NCI-H2107 treated with DMSO at 0.1 percent for 48 hours (cell line): ENCODE data around the gene ADCY5.

ENCODE experiments used
- DNase-seq: peaks from one replicate; lab custom pipeline; 2025; ENCODE audit not compliant: unreplicated experiment; lab: John Stamatoyannopoulos, UW

ADCY5 gene

GRCh38 chr3:123372686-123373473 is 76.0 kb downstream of the ADCY5 start:
- DNase-seq, result no peak

DNA sequence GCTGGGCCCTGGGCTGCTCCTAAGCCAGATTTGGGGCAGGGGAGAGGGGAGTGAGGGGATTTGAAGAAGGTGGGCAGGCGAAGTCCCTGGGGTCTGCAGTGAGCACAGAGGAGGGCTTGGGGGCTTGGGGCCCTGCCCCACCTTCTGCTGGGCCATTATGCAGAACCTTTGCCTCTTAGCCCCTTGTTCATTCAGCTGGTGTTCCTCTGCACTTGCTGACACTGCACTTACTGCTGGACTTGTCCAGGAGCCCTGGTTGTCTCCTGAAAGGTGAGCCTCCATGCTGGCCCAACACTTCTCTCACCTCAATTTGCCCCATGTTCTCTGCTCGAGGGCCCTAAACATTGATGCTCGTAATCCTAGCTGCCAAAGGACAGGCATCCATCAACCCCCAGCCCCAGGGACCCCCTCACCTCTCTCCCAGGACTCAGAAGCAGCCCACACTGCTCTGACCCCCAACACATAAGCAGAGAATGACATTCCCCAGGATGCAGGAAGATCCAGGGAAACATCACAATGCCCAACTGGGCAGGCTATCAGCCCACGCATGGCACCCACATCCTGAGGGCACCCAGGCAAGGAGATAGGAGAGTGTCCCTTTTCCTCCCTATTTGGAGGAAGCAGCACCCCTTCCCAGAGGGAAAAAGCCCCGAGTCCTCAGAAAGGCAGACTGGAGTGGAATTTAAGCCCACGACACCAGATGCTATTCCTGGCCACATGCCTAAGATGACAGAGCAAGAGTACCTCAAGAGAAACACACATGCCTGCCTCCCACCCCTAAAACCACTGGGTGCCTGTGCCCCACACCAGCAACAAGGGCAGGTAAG is 76.8 kb downstream of the ADCY5 start:
- DNase-seq, result no peak

DNA sequence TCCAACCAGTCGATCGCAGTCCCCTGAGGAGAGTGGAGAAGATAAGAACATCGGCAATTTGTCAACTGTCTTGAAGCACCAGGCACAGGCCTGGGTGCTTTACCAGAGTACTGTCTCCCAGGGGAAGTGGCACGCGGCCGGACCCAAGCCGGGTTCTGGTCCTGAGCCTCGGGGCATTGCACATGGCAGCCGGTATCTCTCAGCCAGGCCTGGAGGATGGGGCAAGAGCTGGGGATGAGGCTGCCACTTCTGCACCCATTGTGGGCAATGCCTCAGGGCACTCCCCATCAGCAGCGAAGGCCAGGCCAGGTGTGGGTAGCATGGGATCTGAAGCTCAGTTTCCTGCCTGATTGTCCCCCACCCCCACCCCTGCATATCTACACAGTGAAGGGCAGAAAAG is 77.5 kb downstream of the ADCY5 start:
- no peak for DNase-seq

- DNase-seq, result no peak
Measured at GRCh38 chr3:123370819-123371218, 78.1 kb downstream of the ADCY5 start.

DNA sequence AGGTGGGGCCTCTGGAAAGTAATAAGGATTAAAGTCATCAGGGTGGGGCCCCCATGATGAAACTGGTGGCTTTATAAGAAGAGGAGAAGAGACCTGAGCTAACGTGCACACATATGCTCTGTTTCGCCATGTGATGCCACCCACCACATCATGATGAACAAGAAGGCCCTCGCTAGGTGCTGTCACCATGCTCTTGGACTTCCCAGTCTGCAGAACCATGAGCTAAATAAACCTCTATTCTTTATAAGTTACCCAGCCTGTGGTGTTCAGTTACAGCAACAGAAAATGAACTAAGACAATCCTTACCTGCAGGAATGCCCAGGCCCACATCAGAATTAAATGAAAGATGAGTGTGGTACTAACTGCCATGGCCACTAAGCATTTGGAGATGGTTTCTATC is 79.8 kb downstream of the ADCY5 start:
- no peak for DNase-seq

GRCh38 chr3:123367467-123368154 is 81.3 kb downstream of the ADCY5 start:
- no peak for DNase-seq

DNA sequence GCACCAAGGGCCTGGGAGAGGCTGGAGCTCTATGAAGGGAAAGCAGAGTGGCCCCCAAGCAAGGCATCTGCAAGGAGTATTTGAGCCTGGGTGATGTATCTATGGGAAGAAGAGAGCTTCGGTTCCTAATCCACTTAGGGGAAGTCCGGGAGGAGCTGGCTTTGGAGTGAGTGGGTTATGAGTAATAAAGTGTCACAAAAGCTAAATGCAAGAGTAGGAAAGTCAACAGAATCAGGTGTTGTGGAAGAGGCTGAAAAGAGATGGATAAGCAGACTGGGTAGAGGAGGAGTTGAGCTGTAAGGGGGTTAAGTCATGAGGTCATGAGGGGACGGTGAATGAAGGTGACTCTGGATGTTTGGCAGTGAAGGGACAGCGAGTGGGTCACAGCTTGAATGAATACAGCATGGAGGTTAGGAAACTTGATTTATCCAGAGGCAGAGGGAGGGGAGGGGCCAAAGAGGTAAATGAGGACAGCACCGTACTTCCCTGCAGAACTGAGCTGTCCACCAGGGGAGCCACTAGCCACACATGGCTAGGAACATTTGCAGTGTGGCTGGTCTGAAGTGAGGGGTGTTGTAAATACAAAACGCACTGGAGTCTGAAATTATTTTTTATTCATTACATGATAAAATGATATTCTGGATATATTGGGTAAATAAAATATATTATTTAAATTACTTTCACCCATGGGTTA is 83.3 kb downstream of the ADCY5 start:
- DNase-seq, result no peak

DNA sequence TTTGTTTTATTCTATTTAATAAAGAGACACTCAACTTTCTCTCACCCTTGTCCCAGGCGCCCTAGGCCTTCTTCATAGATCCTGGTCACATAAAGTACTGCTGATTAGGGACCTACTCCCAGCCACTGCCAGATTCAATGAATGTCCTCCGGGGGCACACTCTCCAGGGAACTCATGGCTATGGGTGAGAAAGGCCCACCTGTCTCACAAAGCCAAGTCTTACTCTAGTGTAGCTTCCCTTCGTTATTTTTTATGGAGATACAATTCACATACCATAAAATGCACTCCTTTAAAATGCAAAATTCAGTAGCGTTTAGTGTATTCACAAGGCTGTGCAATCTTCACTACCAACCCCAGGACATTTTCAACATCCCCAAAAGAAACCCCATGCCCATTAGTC is 87.8 kb downstream of the ADCY5 start:
- no peak for DNase-seq

DNA sequence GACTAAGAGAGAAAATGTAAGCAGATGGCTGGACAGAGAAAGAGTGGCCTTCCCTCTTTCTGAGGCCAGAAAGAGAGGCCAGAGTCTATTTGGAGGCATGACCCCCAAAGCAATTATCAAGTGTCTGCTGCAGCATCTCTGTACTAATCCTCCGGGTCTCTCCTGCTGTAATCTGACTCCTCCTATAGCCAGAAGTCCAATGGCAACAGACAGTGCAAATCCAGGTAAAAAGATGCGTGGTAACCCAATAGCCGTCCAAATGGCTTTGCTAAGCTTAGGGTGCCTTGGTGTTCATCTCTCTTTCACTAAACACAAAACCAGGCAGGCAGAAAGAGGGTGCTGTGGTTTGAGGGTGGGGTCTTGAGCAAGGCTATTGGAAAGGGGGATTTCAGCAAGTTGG is 91.6 kb downstream of the ADCY5 start:
- peak; percentile 62 for DNase-seq

- DNase-seq, result no peak
Measured at GRCh38 chr3:123353850-123354233, 95.0 kb downstream of the ADCY5 start.

GRCh38 chr3:123353227-123353849 is 95.6 kb downstream of the ADCY5 start:
- DNase-seq, result no peak

DNA sequence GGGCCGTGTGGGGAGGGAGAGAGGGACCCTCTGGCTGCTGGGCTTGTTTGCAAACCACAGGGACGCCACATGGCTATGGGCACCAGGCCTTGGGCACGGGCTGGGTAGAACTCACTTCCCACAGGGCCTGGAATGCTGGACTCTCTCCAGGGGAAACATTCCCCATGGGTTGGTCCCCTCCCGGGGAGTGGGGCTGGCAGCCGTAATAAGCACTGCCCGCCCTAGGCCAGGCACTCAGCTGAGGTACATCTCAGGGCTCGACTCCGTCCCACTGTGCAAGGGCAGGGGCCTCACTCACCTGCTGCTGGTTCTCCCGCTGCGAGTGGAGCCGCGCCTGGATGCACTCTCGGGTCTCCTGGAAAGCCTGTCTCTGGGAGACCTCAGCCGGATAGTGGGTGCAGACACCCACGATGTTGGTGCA is 96.7 kb downstream of the ADCY5 start:
- no peak for DNase-seq

GRCh38 chr3:123351501-123351900 is 97.4 kb downstream of the ADCY5 start:
- DNase-seq, result no peak

GRCh38 chr3:123350971-123351370 is 97.9 kb downstream of the ADCY5 start:
- DNase-seq, result no peak

GRCh38 chr3:123349566-123350435 is 99.1 kb downstream of the ADCY5 start:
- DNase-seq, result no peak

DNA sequence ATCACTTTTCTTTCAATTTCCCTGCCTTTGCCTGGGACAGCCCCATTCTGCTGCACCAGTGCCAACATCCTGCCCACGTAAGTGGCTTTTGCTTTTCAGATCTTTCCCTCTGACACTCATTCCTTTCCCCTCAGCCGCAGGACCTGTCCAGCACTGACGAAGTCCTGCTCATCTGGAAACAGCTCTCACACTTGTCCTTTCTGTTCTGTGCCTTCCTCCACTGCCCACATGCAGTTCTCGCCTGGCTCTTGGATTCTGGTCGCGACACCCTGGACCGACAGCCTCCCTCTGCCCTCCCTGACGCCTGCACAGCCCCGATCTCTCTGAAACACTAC is 99.7 kb downstream of the ADCY5 start:
- DNase-seq, result no peak

GRCh38 chr3:123348471-123349200 is 100.3 kb downstream of the ADCY5 start:
- no peak for DNase-seq

- no peak for DNase-seq
Measured at GRCh38 chr3:123347691-123348264, 101.1 kb downstream of the ADCY5 start.

- DNase-seq, result no peak
Measured at GRCh38 chr3:123347205-123347604, 101.7 kb downstream of the ADCY5 start.
